SK-N-SH treated with all-trans-retinoic acid at 6 μM for 48 hours (cell line): ENCODE results near the gene HHAT.

Experiments used
- CSDC2 ChIP-seq: fragments of 250-450 bp; sonication (Bioruptor Pico); IDR thresholded peaks from 2 replicates; pipeline ENCODE4 v1.5.0; 2020; ENCODE audit warnings: mild to moderate bottlenecking, moderate library complexity
- TF ChIP-seq, protein P1 (sequence below): fragments of 250-450 bp; sonication (Bioruptor Pico); IDR thresholded peaks from 2 replicates; pipeline ENCODE4 v1.8.0; 2020; ENCODE audit warnings: mild to moderate bottlenecking, moderate library complexity, borderline replicate concordance

GRCh38 chr1:210310562-210311153 is 18.0 kb upstream of the HHAT start:
- no peak for TF ChIP-seq CSDC2 (CRISPR knock-in tag)
- TF ChIP-seq, protein P1, sequence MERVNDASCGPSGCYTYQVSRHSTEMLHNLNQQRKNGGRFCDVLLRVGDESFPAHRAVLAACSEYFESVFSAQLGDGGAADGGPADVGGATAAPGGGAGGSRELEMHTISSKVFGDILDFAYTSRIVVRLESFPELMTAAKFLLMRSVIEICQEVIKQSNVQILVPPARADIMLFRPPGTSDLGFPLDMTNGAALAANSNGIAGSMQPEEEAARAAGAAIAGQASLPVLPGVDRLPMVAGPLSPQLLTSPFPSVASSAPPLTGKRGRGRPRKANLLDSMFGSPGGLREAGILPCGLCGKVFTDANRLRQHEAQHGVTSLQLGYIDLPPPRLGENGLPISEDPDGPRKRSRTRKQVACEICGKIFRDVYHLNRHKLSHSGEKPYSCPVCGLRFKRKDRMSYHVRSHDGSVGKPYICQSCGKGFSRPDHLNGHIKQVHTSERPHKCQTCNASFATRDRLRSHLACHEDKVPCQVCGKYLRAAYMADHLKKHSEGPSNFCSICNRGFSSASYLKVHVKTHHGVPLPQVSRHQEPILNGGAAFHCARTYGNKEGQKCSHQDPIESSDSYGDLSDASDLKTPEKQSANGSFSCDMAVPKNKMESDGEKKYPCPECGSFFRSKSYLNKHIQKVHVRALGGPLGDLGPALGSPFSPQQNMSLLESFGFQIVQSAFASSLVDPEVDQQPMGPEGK (CRISPR knock-in tag), result no peak
